IMR-90 (cell line): ENCODE data around the gene RAVER1. TPM values are rescaled to one million over a fixed set of nuclear protein-coding genes. Genes with fewer than 3 reads are reported as not detected.

Source experiments
- ATAC-seq: fragments of 200-7000 bp; cut with Tn5 transposase; 2 replicates; pipeline ENCODE4 v1.9.1; 2020; ENCODE audit warnings: low read depth, mild to moderate bottlenecking, moderate library complexity
- BruUV-seq: library from RNA; stranded (reverse); fragments of 400-500 nt; replicated peaks from 2 replicates; lab custom pipeline; 2021; lab: Mats Ljungman, UMichigan
- CTCF ChIA-PET: fragments of 300-600 bp; formaldehyde crosslinking; extraction: SDS; loops from one replicate; lab custom pipeline; 2021; ENCODE audit warnings: antibody characterized with exemption; lab: Yijun Ruan, JAX
- POLR2A ChIA-PET: fragments of 300-600 bp; sonication (Branson Sonifier 250); formaldehyde crosslinking; loops from one replicate; lab custom pipeline; 2022; ENCODE audit warnings: antibody characterized with exemption; ENCODE audit not compliant: unreplicated experiment; lab: Charles Lee
- DNase-seq: peaks from one replicate; pipeline ENCODE4 v3.0.0; 2013
- H2AFZ ChIP-seq: replicated peaks from 2 replicates; pipeline ENCODE3; 2013; ENCODE audit warnings: low read length, mild to moderate bottlenecking; ENCODE audit not compliant: poor library complexity
- H2AK5ac ChIP-seq: 2 replicates; pipeline ENCODE4 v1.6.1; 2013; ENCODE audit warnings: low read depth, low read length, inconsistent platforms
- H2AK9ac ChIP-seq: replicated peaks from 2 replicates; pipeline ENCODE3; 2013; ENCODE audit warnings: mild to moderate bottlenecking, low read depth, low read length, moderate library complexity; ENCODE audit not compliant: poor library complexity
- H2BK120ac ChIP-seq: 2 replicates; pipeline ENCODE4 v1.6.1; 2013; ENCODE audit warnings: low read depth, low read length, inconsistent platforms
- H2BK15ac ChIP-seq: 3 replicates; pipeline ENCODE4 v1.6.1; 2013; ENCODE audit warnings: low read depth, low read length, inconsistent platforms
- H2BK20ac ChIP-seq: 2 replicates; pipeline ENCODE4 v1.6.1; 2013; ENCODE audit warnings: low read depth, mild to moderate bottlenecking, inconsistent platforms, low read length, moderate library complexity
- H2BK5ac ChIP-seq: 2 replicates; pipeline ENCODE4 v1.6.1; 2013; ENCODE audit warnings: mild to moderate bottlenecking, low read depth, low read length, inconsistent platforms; ENCODE audit not compliant: poor library complexity, severe bottlenecking
- H3K14ac ChIP-seq: replicated peaks from 2 replicates; pipeline ENCODE4 v1.6.1; 2013; ENCODE audit warnings: low read depth, low read length, inconsistent platforms
- H3K18ac ChIP-seq: 2 replicates; pipeline ENCODE4 v1.6.1; 2013; ENCODE audit warnings: low read depth, low read length, control low read depth
- H3K23ac ChIP-seq: 2 replicates; pipeline ENCODE4 v1.6.1; 2013; ENCODE audit warnings: low read depth, low read length, inconsistent platforms
- H3K27ac ChIP-seq: 2 replicates; pipeline ENCODE4 v1.5.1; 2013; ENCODE audit warnings: mild to moderate bottlenecking, control low read depth, low read length; ENCODE audit not compliant: insufficient read depth
- H3K27me3 ChIP-seq: 2 replicates; pipeline ENCODE4 v1.6.1; 2013; ENCODE audit warnings: low read length; ENCODE audit not compliant: control insufficient read depth, insufficient read depth
- H3K36me3 ChIP-seq: 2 replicates; pipeline ENCODE4 v1.6.1; 2013; ENCODE audit warnings: low read length, mixed read lengths; ENCODE audit not compliant: control insufficient read depth, insufficient read depth
- H3K4ac ChIP-seq: 2 replicates; pipeline ENCODE4 v1.6.1; 2013; ENCODE audit warnings: low read depth, low read length, inconsistent platforms
- H3K4me1 ChIP-seq: 2 replicates; pipeline ENCODE4 v1.6.1; 2013; ENCODE audit warnings: low read length, mixed read lengths; ENCODE audit not compliant: control insufficient read depth, insufficient read depth
- H3K4me2 ChIP-seq: 2 replicates; pipeline ENCODE4 v1.6.1; 2013; ENCODE audit warnings: low read depth, mild to moderate bottlenecking, control low read depth, low read length, moderate library complexity
- H3K4me3 ChIP-seq: 2 replicates; pipeline ENCODE4 v1.5.1; 2013; ENCODE audit warnings: low read depth, mild to moderate bottlenecking, control low read depth, low read length, moderate library complexity; ENCODE audit not compliant: insufficient read depth
- H3K56ac ChIP-seq: 2 replicates; pipeline ENCODE4 v1.6.1; 2013; ENCODE audit warnings: low read length, inconsistent platforms; ENCODE audit not compliant: insufficient read depth; ENCODE audit errors: extremely low read depth
- H3K79me1 ChIP-seq, 2 experiments: 2 replicates each; pipeline ENCODE4 v1.6.1; 2013; ENCODE audit warnings: low read length in 2 of 2, inconsistent platforms in 1 of 2, low read depth in 1 of 2
- H3K9ac ChIP-seq: 2 replicates; pipeline ENCODE4 v1.6.1; 2013; ENCODE audit warnings: low read depth, low read length, control low read depth
- H3K9me1 ChIP-seq: 2 replicates; pipeline ENCODE4 v1.6.1; 2013; ENCODE audit warnings: low read length, inconsistent platforms; ENCODE audit not compliant: insufficient read depth
- H3K9me3 ChIP-seq: 2 replicates; pipeline ENCODE4 v1.6.1; 2013; ENCODE audit warnings: low read length; ENCODE audit not compliant: control insufficient read depth, insufficient read depth
- H4K20me1 ChIP-seq: 2 replicates; pipeline ENCODE4 v1.6.1; 2013; ENCODE audit warnings: low read length, inconsistent platforms; ENCODE audit not compliant: insufficient read depth
- H4K5ac ChIP-seq: 2 replicates; pipeline ENCODE4 v1.6.1; 2013; ENCODE audit warnings: mild to moderate bottlenecking, low read depth, low read length, control low read depth
- H4K8ac ChIP-seq, 2 experiments: 2 replicates each; pipeline ENCODE4 v1.6.1; 2013; ENCODE audit warnings: low read depth in 2 of 2, low read length in 2 of 2, control low read depth in 1 of 2, inconsistent platforms in 1 of 2
- H4K91ac ChIP-seq: 2 replicates; pipeline ENCODE4 v1.6.1; 2013; ENCODE audit warnings: low read depth, low read length, inconsistent platforms; ENCODE audit not compliant: insufficient read depth
- BHLHE40 ChIP-seq: fragments of 150-350 bp; IDR thresholded peaks from 2 replicates; pipeline ENCODE4 v1.6.1; 2016; ENCODE audit warnings: mild to moderate bottlenecking, low read depth, low read length
- CEBPB ChIP-seq: IDR thresholded peaks from 2 replicates; pipeline ENCODE4 v1.6.1; 2012; ENCODE audit warnings: low read depth, low read length, improper control_type of control experiment
- FOS ChIP-seq: fragments of 150-350 bp; IDR thresholded peaks from 2 replicates; pipeline ENCODE4 v1.6.1; 2016; ENCODE audit warnings: low read depth, low read length
- POLR2A ChIP-seq: IDR thresholded peaks from 2 replicates; pipeline ENCODE4 v1.6.1; 2012; ENCODE audit warnings: mild to moderate bottlenecking, low read depth, low read length
- RAD21 ChIP-seq: IDR thresholded peaks from 2 replicates; pipeline ENCODE4 v1.6.1; 2012; ENCODE audit warnings: low read length, improper control_type of control experiment
- RCOR1 ChIP-seq: IDR thresholded peaks from 2 replicates; pipeline ENCODE4 v1.6.1; 2012; ENCODE audit warnings: mild to moderate bottlenecking, low read length, improper control_type of control experiment; ENCODE audit not compliant: insufficient replicate concordance
- WGBS, 2 experiments: methylation state at CpG; one replicate each; pipeline versions ENCODE4 v1.1.5 to v1.1.7; 2013; ENCODE audit warnings: missing lambda C conversion rate in 2 of 2; ENCODE audit not compliant: insufficient read length in 1 of 2; ENCODE audit errors: extremely low coverage in 2 of 2; 5-methylcytosine and 5-hydroxymethylcytosine counted together
- dilution Hi-C: fragments of 300-500 bp; cut with HindIII; formaldehyde crosslinking; loops from one replicate; pipeline ENCODE4 v1.14.3; 2018; ENCODE audit warnings: low sequenced_read_pairs; ENCODE audit not compliant: unreplicated experiment
- in situ Hi-C: fragments of 300-500 bp; cut with MboI; formaldehyde crosslinking; loops from 3 replicates; pipeline ENCODE4 v1.14.3; 2019; ENCODE audit warnings: low sequenced_read_pairs, inconsistent platforms, mixed read lengths
- intact Hi-C: fragments of 100-400 bp; cut with micrococcal nuclease; formaldehyde crosslinking; loops from 2 replicates; pipeline ENCODE4 v1.10.0; 2022
- polyA plus RNA-seq, 3 experiments: library from polyadenylated mRNA; depleted of rRNA; stranded (reverse); fragments of >200 nt; gene quantifications; 2 replicates each; pipeline ENCODE4 v1.2.3, GENCODE V29; 2012; ENCODE audit warnings: low replicate concordance in 1 of 3
- total RNA-seq: library from RNA; depleted of rRNA; stranded (reverse); fragments of >200 nt; gene quantifications from 2 replicates; pipeline ENCODE4 v1.2.3, GENCODE V29; 2012
- TF ChIP-seq, protein P1 (sequence below): conservative IDR thresholded peaks from 2 replicates; pipeline ENCODE4 v1.5.1; 2012; ENCODE audit warnings: mild to moderate bottlenecking, low read depth, low read length, improper control_type of control experiment
- TF ChIP-seq, protein P2 (sequence below): fragments of 150-350 bp; IDR thresholded peaks from 2 replicates; pipeline ENCODE4 v1.6.1; 2016; ENCODE audit warnings: low read depth, mild to moderate bottlenecking, low read length, moderate library complexity, borderline replicate concordance
- TF ChIP-seq, protein P3 (sequence below): fragments of 150-350 bp; IDR thresholded peaks from 2 replicates; pipeline ENCODE4 v1.6.1; 2017; ENCODE audit warnings: mild to moderate bottlenecking, antibody characterized with exemption, low read length, low read depth

RAVER1 gene
- total and polyA plus RNA-seq, 2 of the 4 experiments (the other 2 are of a cell fraction) = 2.7 to 18.1 TPM

DNA sequence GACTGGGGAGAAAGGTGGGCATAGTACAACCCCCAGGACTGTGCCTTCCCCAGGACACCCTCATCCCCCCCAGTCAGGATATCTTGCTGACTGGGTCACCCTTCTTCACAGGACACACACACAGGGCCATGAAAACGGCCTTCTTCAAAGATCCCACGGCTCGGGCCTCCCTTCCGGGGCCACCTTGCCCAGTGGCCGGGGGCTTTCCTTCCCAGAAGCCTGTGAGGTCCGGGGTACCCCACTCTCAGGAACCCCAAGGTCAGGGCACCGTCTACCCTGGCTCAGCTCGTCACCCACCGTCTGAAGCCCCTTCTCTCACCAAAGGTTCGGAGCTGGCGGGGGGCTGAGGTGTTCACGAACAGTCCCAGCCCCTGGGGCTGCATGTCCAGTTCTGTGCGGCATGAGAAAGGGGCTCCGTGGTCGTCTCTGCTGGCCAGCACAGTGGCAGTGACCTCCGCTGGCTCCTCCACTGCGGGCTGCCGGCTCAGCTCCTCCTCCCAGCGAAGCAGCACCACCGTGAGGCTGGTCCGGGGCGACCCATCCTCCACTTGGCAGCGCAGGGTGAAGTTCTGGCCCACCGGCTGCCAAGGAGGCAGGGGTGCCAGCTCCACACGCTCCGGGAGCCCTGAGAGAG is 2.1 kb upstream of the RAVER1 start:
- H2BK15ac ChIP-seq = no peak overlapping the region
- no peak overlapping the region for H3K56ac ChIP-seq
- H4K91ac ChIP-seq = no peak overlapping the region
- H3K4ac ChIP-seq = no peak overlapping the region; the same call in 1 of the 2 replicates
- dilution Hi-C loops (no loop called here), in situ Hi-C loops (no loop called here), intact Hi-C loops (loop anchor here (2.0 kb wide), 1 partner anchor 67 kb away; no protein-coding TSS in a partner anchor)
- H2BK5ac ChIP-seq = peak overlapping the region; percentile 40
- DNase-seq = no peak
- H3K23ac ChIP-seq = no peak overlapping the region
- H4K5ac ChIP-seq = no peak overlapping the region
- ChIA-PET CTCF (no interaction called here), POLR2A (interaction anchor here (0.5 to 0.6 kb wide), 2 partner anchors 52 to 1844 kb away, joined by 4 to 9 read pairs; no protein-coding TSS in a partner anchor)
- H3K9me3 ChIP-seq = no peaks in the 10 kb centered on the region
- no peak overlapping the region for H2BK20ac ChIP-seq
- H4K20me1 ChIP-seq = peaks cover 21% of the 10 kb centered on the region
- H3K9me1 ChIP-seq = no peaks in the 10 kb centered on the region; the same call in 1 of the 2 replicates
- peaks cover under 1% of the 10 kb centered on the region for H3K36me3 ChIP-seq
- TF ChIP-seq FOS (no peak), RAD21 (no peak), POLR2A (no peak), CEBPB (no peak), RCOR1 (no peak), BHLHE40 (no peak)
- TF ChIP-seq, protein P1, sequence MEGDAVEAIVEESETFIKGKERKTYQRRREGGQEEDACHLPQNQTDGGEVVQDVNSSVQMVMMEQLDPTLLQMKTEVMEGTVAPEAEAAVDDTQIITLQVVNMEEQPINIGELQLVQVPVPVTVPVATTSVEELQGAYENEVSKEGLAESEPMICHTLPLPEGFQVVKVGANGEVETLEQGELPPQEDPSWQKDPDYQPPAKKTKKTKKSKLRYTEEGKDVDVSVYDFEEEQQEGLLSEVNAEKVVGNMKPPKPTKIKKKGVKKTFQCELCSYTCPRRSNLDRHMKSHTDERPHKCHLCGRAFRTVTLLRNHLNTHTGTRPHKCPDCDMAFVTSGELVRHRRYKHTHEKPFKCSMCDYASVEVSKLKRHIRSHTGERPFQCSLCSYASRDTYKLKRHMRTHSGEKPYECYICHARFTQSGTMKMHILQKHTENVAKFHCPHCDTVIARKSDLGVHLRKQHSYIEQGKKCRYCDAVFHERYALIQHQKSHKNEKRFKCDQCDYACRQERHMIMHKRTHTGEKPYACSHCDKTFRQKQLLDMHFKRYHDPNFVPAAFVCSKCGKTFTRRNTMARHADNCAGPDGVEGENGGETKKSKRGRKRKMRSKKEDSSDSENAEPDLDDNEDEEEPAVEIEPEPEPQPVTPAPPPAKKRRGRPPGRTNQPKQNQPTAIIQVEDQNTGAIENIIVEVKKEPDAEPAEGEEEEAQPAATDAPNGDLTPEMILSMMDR = no peak
- TF ChIP-seq, protein P2, sequence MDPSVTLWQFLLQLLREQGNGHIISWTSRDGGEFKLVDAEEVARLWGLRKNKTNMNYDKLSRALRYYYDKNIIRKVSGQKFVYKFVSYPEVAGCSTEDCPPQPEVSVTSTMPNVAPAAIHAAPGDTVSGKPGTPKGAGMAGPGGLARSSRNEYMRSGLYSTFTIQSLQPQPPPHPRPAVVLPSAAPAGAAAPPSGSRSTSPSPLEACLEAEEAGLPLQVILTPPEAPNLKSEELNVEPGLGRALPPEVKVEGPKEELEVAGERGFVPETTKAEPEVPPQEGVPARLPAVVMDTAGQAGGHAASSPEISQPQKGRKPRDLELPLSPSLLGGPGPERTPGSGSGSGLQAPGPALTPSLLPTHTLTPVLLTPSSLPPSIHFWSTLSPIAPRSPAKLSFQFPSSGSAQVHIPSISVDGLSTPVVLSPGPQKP = no peak
- TF ChIP-seq, protein P3, sequence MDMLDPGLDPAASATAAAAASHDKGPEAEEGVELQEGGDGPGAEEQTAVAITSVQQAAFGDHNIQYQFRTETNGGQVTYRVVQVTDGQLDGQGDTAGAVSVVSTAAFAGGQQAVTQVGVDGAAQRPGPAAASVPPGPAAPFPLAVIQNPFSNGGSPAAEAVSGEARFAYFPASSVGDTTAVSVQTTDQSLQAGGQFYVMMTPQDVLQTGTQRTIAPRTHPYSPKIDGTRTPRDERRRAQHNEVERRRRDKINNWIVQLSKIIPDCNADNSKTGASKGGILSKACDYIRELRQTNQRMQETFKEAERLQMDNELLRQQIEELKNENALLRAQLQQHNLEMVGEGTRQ = no peak
- peaks cover 6 to 26% of the 10 kb centered on the region in 2 experiments for H3K79me1 ChIP-seq
- no peak overlapping the region for H3K14ac ChIP-seq
- H2AK9ac ChIP-seq = peak overlapping the region; percentile 18
- H3K4me1 ChIP-seq = peaks cover 5% of the 10 kb centered on the region; the same call in 1 of the 2 replicates
- WGBS, 2 experiments = 50% methylated on average over 14 of the region's 26 CpGs; no CpG with 5 or more reads in 1 of the 2 experiments
- no peak overlapping the region for H4K8ac ChIP-seq
- H2AK5ac ChIP-seq = no peak overlapping the region; the same call in 1 of the 2 replicates
- no peaks in the 10 kb centered on the region for H3K27me3 ChIP-seq
- no peak for ATAC-seq
- no peak overlapping the region for H3K27ac ChIP-seq
- H3K4me3 ChIP-seq = no peak overlapping the region
- no peak overlapping the region; the same call in 1 of the 2 replicates for H3K4me2 ChIP-seq
- no TSS peak for BruUV-seq
- H3K18ac ChIP-seq = no peak overlapping the region
- peak overlapping the region; percentile 98 for H2AFZ ChIP-seq
- no peak overlapping the region for H2BK120ac ChIP-seq
- H3K9ac ChIP-seq = no peak overlapping the region
